Fibroblast of skin of left biceps (primary cell): ENCODE data around the gene GLRB.
"Not testable (repeated sequence)": the region's sequence is repeated elsewhere in the genome, so short reads cannot be mapped to it uniquely, and the experiment has no call there.

Source experiments
- DNase-seq, 2 experiments: peaks; one replicate each; pipeline ENCODE4 v3.0.0-alpha.2; 2013; ENCODE audit warnings: low read depth in 2 of 2

The GLRB gene

DNA sequence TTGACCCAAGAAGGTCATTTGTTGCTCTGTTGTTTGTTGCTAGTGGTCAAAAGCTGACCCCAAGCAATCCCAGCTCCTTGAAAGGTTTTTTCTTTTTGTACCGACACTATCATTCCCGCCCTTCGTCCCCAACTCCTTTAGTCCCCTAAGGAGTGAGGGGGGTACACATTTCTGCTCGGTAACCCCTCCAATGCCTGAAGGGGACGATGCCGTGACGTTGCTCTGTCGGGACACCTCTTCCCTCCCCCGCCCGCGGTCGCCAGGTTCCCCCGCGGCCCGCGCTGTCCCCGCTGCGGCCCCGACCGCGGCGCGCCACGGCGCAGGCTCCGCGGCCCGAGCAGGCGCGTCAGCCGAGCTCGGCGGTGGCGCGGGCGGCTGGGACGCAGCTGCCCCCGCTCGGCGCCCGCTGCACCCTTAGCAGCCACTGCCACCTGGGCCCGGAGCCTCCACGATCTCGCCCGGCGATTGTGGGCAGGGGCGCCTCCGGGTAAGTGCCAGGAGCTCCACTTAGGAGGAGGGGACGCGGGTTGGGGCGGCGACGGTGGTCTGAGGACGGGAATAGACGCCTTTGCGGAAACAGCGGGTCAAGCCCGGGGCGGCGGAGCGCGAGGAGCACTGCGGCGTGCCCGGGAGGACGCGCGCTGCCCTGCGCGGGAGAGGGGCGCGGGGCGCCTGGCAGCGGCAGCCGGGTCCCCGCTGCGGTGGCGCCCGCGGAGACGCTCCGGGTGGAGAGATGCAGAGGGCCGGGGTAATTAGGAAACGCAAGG lies at the start of gene GLRB:
Gene GLRB, plus strand, starts transcription at position 340 of the 767 bp plus-strand sequence. CDS start 1,875 bp downstream, outside the sequence.
- DNase-seq, result no peak

DNA sequence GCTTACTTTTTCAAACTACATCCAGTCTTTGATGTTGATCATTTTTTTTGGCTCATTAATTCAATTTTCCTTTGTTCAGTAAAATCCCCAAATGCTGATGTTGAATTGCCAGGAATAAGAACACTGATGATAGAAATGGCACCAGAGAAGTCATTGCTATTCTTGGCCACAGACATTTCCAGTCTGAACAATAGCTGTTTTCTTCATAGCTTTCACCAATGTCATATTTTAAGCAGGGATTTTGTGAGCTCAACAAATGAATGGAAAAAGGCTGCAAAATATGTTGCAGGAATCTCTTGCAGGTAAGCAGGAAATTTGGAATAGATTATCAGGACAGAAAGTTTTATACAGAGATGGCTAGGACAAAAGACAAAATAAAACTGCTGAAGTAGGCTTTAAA lies 40.5 kb upstream of the GLRB start:
- no peak for DNase-seq

DNA sequence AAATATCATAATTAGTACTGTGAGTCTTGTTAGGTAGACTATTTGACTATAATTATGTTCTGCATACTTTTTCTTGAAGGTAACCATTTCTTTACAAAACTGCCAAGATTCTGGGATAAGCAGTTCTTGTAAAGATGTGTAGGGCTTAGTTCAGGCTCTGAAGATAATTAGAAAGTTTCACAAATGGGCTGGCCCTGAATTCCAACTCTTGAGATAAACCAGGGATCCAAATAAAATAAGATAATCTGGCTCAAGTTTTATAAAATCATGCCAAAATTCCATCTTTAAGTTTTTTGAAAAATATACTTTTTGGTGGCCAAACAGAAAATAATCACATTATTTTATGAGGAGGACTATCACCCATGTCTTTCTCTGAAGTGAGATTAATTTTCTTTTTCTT lies 35.5 kb upstream of the GLRB start:
- DNase-seq, result no peak

DNA sequence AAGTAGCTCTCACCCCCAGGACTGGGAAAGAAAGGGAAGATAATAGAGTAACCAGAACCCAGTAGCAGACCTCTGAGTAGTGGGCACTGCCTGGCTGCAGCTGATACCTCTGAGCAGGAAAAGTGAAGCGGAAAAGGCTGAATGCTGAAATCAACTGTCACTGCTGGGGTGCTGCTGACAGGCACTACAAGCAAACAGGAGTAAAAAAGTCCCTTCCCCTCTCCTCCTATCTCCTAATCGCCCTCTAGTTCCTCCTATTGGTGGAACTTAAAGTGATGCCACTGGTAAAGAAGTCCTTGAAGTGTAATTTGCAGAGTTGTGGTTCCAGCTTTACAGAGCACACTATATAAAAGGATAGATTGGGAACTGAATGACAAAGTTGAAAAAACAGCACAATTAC lies 32.8 kb upstream of the GLRB start:
- DNase-seq, result peak in 1 of 2 experiments; percentile 7

DNA sequence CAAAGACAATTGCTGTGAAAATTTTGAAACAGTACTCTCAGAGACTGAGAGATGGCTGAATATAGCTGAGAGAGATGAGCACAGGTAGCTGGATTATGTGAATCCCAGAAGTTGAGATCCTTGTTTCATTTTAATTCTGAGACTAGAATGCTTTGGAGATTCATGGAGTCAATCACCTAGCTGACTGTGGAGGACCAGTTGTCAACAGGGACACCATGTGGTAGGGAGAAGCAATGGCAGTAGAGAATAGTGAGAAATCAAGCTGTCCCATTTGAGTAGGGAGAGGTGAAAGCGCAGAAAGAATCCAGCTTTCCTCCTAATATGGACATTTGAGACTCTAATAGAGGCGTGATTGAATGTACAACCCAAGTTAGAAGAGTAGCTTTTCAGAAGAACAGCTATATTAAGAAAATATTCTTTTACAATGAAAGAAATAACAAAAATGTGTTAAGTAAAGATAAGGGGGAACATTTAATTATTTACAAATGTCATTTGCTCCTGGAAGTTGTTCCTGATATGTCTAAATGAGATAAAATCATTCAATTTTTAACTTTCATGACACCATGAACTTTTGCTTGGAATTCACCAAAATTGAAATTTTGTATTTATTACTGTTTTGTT lies 30.3 kb upstream of the GLRB start:
- peak; percentile 49 to 51 for DNase-seq

DNA sequence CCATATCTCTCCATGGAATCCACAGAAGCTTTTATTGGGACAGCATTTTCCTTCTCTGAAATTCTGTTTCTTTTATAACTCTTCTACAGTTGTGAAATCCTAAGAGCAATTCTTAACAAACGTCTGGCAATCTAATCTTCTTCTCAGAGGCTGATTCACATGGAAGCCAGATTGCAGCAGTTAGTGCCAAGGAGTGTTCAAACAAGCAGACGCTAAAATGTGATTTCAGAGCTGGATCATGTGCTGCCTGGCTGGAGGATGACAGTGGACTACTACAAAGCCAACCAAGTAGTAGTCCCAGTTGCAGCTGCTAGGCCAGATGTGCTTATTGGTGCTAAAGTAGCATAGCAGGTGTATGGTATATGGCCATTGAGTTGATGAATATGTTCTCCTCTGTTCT lies 27.7 kb upstream of the GLRB start:
- peak; percentile 46 to 52 for DNase-seq

DNA sequence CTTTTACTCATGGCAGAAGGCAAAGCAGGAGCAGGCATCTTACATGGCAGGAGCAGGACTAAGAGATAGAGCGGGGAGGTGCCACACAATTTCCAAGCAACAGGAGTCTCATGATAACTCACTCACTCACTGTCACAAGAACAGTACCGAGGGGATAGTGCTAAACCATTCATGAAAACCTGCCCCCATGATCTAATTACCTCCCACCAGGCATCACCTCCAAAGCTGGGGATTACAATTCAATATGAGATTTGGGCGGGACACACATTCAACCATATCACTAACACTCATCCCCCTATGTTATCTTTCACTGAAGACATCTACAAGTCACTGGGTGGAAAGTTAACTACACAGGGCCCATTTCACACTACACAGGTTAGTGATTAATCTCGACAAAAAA lies 25.4 kb upstream of the GLRB start:
- no peak for DNase-seq

DNA sequence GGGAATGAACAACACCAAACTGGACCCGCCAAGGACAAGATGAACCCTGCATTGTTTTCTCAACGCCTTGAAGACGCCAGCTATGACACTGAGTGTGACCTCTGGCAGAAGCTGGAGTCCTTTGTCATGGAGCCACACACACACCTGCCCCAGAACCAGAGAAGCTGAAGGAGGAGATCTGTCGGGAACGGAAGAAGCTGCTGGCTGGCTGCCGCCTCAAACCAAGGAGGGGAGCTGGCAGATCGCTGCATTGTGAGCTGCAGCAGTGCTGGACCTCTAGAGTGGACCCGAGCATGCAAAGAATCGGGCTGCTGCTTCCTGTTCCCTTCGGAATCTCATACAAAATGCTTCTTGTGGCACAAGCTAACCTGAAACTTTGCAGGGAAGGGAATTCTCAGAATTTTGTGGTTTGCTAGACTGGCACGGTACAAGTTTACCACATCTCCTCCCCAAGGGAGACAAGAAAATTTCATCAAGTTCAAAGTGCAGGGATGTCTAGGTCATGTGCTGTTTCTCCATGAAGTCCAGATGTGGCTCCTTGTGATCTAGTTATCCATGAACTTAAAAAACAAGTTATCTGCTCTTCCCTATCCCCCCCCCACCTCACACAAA lies 23.4 kb upstream of the GLRB start:
- no peak for DNase-seq

DNA sequence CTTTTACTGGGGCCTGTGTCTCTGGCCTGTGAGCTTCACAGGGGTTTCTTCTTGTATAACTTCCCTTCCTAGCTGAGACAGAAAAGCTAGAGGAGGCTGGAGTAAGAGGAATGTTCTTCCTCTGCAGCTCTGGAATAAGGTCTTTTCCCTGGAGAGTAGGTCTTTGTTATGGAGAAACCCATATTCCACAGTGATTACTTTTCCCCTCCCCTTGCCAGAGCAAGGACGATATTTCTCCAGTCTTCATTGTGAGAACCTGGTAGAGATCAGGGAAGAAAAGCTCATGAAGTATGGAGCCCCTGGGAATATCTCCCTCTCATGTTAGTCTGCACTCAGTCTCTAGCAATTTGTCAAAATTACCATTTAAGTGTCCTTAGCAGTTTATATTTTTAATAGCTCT lies 18.7 kb upstream of the GLRB start:
- DNase-seq, result no peak

DNA sequence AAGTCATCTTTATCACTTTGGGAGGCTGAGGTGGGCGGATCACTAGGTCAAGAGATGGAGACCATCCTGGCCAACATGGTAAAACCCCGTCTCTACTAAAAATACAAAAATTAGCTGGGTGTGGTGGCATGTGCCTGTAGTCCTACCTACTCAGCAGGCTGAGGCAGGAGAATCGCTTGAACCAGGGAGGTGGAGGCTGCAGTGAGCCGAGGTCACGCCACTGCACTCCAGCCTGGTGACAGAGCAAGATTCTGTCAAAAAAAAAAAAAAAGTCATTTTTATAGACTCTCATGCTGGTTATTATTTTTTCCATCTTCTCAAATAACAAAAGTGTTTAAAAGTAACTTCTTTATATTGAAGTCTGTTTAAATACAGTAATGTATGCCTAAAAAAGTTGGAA lies 17.1 kb upstream of the GLRB start:
- not testable (repeated sequence) for DNase-seq

DNA sequence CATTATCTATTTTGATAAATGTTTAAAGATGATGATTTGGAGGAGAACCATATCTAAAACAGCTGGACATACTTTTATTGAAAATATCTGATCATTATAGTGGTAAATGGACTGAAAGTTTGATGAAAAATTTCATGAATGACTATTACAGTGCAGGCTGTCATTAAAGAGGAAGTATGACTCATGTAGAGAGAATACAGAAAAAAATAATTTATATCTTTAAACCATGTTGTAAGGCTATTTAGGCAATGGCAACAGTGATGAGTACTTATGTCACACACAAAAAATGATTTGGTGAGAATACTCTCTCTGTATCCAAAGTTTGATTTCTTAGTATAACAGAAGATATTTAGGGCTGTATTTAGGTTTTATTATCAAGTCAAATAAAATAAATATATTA lies 3.9 kb upstream of the GLRB start:
- DNase-seq, result peak in 1 of 2 experiments; percentile 8

DNA sequence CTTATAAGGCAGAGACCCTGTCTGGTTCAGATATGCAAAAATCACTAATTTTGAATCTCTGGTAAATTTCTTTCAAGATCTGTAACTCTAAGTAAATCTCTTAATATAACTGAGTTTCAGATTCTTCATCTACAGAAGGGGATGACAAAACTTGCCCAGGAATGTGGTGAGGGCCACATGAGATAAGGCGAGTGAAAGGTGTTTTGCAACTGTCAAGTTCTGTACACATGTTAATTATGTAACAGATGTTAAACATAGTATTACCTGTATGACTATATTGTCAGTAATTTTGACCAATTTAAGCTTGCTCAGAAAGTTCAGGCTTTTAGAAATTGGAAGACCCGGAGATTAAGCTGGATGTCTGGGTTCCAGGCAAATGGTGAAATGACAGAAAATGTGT lies 549 bp upstream of the GLRB start:
- DNase-seq, result no peak

DNA sequence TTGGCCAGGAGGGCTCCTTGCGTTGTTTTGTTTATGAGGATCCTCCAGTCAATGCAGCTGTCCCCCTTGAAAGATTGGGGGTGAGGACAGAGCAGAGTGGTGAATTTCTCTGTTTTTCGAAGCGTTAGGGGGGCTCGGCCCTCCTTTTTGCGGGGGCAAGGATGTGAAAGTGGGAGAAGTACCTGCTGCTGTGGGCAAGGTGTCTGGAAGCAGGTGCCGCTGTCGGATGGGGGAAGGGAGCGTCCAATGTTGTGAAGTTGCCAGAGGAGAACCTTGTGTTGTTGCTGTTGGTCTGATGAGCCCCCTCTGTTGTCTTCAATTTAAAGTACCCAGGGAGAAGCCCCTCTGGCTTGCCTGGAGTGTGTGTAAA lies 613 bp downstream of the GLRB start:
- no peak for DNase-seq

DNA sequence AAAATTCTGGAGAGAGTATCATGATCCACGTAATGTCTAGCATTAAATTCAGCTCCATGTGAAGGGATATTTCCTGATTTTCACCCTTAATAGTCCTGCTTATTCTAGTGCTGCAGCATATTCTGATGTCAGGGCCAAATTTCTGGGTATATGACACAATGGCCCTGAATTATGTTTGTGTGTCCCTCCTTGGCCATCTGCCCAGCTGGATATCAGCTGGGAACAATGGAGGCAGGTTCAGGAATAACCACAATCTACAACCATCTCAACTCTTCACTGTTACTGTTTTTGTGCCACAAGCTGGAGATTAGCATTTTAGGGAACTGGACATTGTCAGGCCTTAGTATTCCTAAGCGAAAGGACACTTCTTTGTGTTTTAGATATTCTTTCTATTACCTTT lies 3.5 kb downstream of the GLRB start:
- DNase-seq, result no peak

DNA sequence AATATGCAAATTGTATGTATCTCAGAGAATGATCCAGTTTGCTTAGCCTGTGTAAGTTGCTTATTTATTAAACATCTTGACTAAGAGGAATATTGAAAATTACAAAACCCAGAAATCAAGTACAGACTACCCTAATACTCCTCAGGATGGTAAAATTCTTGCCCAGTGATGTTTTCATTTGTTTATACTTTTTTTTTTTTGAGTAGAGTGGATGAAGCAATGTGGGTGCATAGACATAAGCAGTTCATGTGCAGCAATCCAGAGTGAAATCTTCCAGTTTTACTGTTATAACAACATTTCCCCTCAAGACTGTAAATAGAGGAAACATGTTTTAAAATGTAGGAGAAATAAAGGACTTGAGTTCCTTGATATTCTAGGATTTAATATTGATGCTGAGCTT lies 4.7 kb downstream of the GLRB start:
- no peak for DNase-seq

DNA sequence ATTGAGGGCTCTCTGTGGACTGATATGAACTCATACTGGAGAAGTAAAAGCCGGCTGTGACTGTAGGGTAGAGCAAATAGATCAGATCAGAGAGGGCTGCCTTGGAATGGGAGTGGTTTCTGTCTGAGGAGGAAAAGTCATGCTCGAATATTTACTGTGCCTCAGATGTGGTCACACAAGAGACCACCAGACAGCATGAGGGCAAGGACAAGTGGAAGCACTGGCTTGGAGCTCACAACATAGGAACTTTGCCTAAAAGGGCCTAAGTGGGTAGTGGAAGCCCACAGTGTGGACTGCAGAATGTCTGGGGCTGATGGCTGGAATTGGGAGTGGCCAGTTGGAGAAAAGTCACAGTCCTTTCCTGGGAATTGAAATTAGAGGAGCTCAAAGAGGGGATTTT lies 19.8 kb downstream of the GLRB start:
- DNase-seq, result no peak

DNA sequence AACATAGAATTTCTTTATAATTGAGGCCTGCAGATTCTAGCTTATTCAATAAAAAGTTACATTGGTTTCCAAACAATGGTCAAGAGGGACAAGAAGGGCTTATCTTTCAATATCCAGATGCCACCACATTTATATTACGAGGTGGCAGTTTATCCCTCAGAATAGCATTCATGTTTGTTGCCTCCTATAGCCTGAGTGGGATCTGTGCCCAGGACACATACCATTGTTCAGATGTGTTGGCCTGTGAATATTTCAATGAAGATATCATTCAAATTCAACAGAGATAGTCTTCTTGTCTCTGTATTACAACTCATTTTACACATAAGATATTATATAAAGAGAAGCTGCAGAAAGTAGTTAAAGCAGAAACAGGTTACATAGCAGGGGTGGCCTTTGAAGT lies 20.5 kb downstream of the GLRB start:
- no peak for DNase-seq

DNA sequence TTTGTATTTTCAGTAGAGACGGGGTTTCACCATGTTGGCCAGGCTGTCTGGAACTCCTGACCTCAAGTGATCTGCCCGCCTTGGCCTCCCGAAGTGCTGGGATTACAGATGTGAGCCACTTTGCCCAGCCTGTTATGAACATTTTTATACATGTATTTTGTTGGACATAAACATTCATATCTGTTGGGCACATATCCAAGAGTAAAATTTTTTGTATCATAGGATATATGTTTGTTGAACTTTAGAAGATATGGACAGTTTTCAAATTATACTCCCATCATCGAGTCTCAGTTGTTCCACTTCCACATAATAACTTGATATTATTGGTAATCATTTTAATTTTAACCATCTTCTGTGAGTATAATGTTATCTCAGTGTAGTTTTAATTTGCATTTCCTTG lies 23.6 kb downstream of the GLRB start:
- no peak for DNase-seq

DNA sequence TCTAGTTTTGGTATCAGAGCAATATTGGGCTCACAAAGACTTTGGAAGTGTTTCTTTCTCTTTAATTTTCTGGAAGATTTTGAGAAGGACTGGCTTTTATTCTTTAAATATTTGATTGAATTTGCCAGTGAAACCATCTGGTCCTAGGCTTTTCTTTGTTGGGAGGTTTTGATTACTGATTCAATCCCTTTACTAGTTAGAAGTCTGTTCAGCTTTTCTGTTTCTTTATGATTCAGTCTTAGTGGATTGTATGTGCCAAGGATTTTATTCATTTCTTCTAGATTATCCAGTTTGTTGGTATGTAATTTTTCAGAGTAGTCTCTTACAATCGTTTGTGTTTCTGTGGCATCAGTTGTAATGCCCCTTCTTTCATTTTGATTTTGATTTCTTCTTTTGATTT lies 28.6 kb downstream of the GLRB start:
- no peak for DNase-seq

DNA sequence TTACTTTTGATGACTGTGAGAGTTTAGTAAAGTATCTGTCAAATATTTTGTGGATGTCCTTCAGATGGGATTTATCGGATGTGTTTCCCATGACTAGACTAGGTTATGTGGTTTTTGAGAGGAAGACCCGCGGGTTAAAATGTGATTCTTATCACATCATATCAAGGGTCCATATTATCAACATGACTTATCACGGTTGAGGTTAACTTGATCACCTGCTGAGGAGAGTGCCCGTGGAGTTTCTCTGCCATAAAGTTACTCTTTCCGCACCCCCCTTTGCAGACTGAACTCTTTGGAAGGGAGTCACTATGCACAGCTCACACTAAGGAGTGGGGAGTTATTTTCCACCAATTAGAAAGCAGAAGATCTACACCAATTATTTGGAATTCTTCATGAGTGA lies 38.7 kb downstream of the GLRB start:
- DNase-seq, result no peak

DNA sequence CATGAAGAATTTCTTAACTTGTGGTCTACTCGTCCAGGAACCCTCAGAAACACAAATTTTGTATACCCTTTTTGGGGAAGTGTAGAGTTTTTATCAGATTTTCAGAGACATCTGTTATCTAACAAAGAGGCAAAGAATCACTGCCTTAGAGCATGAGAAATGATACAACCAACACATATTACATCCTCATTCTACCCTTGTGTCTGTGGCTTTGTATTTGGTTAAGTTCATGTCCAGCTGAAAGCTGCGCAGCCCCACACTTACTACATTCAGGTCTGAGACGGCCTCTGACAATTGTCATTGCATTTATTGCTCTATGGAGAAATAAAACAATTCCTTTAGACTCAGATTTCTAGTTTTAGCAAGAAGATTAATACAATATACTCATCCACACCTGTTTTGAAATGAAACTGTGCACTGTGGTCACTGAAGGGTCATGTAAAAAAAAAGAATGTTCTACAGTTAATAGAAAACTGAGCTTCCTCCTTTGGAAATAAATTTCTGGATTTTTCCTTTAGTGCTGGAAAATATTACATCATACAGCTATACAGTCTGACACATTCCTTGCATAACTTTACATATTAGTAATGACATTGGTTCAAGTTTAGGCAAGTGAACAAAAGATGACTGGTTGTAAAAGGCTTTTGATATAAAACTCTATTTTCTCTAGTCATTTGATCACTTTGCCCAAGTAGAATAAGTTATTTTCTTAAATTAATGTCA lies 39.8 kb downstream of the GLRB start:
- DNase-seq, result peak; percentile 44 to 64

DNA sequence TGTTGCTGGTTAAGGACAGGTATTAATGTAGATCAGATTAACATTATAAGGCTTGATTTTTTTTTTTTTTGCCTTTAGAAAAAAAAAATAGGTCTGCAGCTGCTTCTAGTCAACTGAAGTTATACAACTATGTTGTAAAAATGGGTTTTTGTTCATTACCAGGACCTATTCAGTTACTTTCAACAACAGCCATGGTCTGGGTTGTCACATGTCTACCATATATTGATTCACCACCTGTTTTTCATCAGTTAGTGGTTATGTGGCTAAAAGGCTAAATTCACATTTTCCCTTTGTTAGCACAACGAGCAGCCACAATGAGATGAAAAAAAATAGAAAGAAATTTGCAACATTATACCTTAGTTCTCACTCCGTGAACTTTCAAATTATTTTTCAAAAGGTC lies 45.5 kb downstream of the GLRB start:
- DNase-seq, result peak; percentile 54 to 72

DNA sequence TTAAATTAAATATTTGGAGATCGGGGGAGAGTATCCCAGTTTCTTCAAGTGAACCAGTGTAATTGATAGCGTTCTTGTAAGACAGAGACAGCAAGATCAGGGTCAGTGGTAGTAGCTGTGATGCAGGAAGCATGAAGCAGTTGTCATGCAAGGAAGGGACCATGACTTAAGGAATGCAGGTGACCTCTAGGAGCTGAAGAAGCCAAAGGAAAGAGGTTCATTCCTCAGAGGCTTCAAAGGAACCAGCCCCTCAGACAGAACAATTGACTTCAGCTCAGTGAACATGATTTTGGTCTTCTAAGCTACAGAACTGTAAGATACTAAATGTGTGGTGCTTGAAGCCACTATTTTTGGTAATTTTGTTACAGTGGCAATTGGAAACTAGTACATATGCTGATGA lies 51.6 kb downstream of the GLRB start:
- no peak for DNase-seq
